ENCODE results near the gene TIGD6. TPM values are rescaled to one million over a fixed set of nuclear protein-coding genes. Genes with fewer than 3 reads are reported as not detected.

Gene TIGD6
- total and polyA plus RNA-seq, 2 donors (not counting 3 experiments of a cell fraction or from before 2014, with no cell fraction given) = 3.6 to 5.4 TPM

DNA sequence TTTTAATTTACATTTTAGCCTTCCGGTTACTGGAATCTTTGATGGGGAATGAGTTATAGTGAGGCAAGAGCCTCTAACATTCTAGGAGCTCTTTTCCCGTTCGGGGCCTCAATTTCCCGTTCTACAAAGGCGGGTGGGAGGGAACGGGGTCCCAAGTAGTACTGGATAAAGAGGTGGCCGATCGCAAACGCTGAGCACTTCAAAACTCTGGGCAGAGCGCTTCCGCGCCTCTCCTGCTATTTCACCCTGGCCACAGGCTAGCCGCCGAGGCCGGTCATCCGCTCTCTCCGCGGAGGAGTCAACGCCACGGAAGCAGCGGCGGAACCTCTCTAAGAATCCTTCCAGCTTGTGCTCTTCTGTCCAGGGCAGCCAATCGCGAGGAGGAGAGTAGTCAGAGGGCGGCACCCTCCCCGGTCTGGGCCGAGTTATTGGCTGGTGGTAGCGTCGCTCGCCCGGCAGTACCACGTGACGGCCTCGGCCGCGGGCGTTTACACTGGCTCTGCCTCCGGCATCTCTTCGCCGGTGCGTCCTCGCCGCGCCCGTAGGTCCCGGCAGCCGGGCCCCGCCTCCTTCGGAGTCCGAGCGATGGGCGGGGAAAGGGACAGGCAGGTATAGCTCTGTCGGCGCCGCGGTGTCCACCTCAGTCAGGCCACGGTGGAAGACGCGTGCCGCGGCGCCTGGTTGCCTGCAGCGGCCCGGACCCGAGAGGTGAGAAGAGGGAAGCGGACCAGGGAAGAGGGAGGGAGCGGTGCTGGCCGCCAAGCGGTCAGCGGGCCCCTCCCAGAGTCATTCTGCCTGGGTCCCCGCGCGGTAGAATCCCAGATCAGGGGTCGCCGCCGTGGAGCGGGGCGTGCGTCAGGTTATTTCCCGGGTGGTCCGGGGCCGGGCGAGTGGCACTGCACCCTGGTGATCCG is 39.9 kb downstream of the TIGD6 start, which contains the start of gene SLC26A2:
Gene SLC26A2 (plus strand): TSS at position 487 of the 914 bp plus-strand sequence. CDS start 16,895 bp downstream, outside the sequence.
- BruUV-seq (replicated peaks) = no TSS peak
- intact Hi-C loops (cut with micrococcal nuclease) = loop anchor here (1.0 to 2.0 kb wide), 2 partner anchors 58 to 323 kb away; no protein-coding TSS in a partner anchor

More for the DNA sequence above, 39.9 kb downstream of the TIGD6 start, which contains the start of gene SLC26A2:
- FAIRE-seq = peak; percentile 95
- Histone ChIP-seq H3K4me2 (ENCODE audit: insufficient read depth, low read length) (peak within 1 kb of the TSS; percentile 79), H3K4me3 (replicated peaks in 1 of 3; ENCODE audit: insufficient read depth in 1 of 3, low read depth in 1 of 3, low read length in 3 of 3) (peak within 1 kb of the TSS; percentile 71 to 76 (median 74)), H3K79me2 (ENCODE audit: control insufficient read depth, insufficient read depth, low read length) (no peaks in the 10 kb centered on the region), H4K20me1 (replicated peaks; ENCODE audit: control insufficient read depth, extremely low read depth, insufficient read depth, low read length) (no peaks in the 10 kb centered on the region), H3K27me3 (ENCODE audit: control insufficient read depth in 2 of 2, insufficient read depth in 2 of 2, low read length in 2 of 2) (no peaks in the 10 kb centered on the region), H3K9me3 (replicated peaks; ENCODE audit: control insufficient read depth, insufficient read depth, low read length) (no peaks in the 10 kb centered on the region), H3K36me3 (ENCODE audit: control insufficient read depth in 2 of 2, extremely low read depth in 1 of 2, insufficient read depth in 2 of 2, low read length in 2 of 2) (no peaks in the 10 kb centered on the region), H3K9me1 (replicated peaks; ENCODE audit: control insufficient read depth, extremely low read depth, insufficient read depth, low read length) (no peaks in the 10 kb centered on the region), H3K27ac (ENCODE audit: insufficient read depth, low read depth, low read length) (peak within 1 kb of the TSS; percentile 85), H3K9ac (replicated peaks; ENCODE audit: extremely low read depth, insufficient read depth, low read length) (peak within 1 kb of the TSS; percentile 72), H3K4me1 (ENCODE audit: control insufficient read depth, extremely low read depth, insufficient read depth, low read length) (peaks cover 21% of the 10 kb centered on the region), H2AFZ (ENCODE audit: low read depth, low read length) (peak within 1 kb of the TSS; percentile 96)
- dilution Hi-C loops (cut with MboI; ENCODE audit: extremely low pct_ligation_motif_present, low sequenced_read_pairs) = no loop called here
- no peak for TF ChIP-seq EZH2 (IDR thresholded peaks at IDR 0.05; ENCODE audit: borderline replicate concordance, low read depth, low read length, severe bottlenecking)
- TF ChIP-seq CTCF (IDR thresholded peaks at IDR 0.05; ENCODE audit: extremely low read depth in 1 of 2, insufficient read depth in 1 of 2, low read depth in 1 of 2, low read length in 2 of 2) = no peak
- TF ChIP-seq, protein P1, sequence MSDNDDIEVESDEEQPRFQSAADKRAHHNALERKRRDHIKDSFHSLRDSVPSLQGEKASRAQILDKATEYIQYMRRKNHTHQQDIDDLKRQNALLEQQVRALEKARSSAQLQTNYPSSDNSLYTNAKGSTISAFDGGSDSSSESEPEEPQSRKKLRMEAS (IDR thresholded peaks at IDR 0.05; ENCODE audit: insufficient read depth, insufficient read length) = peak; percentile 94
- no peak for TF ChIP-seq FOS (IDR thresholded peaks at IDR 0.05; ENCODE audit: borderline replicate concordance, insufficient read depth, low read length)
- TF ChIP-seq MYC (IDR thresholded peaks at IDR 0.05; ENCODE audit: low read depth, low read length) = no peak
- TF ChIP-seq POLR2A (IDR thresholded peaks at IDR 0.05; ENCODE audit: low read depth, low read length) = peak; percentile 88
- no peak for TF ChIP-seq GATA2 (IDR thresholded peaks at IDR 0.05; ENCODE audit: insufficient read depth, insufficient read length, low read depth, low read length)
- no peak for TF ChIP-seq JUN (IDR thresholded peaks at IDR 0.05; ENCODE audit: borderline replicate concordance, insufficient read depth, insufficient read length, low read depth)
- TF ChIP-seq POLR2AphosphoS5 (IDR thresholded peaks at IDR 0.05; ENCODE audit: insufficient read depth, low read depth, low read length) = peak; percentile 96
- CTCF ChIA-PET = interaction anchor here (1.2 to 13.6 kb wide), 18 partner anchors 12 to 324 kb away, joined by 3 to 421 read pairs (median 6); no protein-coding TSS in a partner anchor
- peak; percentile 98 for DNase-seq (ENCODE audit: low read depth, low spot score)
- POLR2A ChIA-PET = interaction anchor here (1.0 kb wide), 1 partner anchor 25 kb away, joined by 5 read pairs; no protein-coding TSS in a partner anchor
